ENCODE results near the gene HEATR3. TPM values are rescaled to one million over a fixed set of nuclear protein-coding genes. Genes with fewer than 3 reads are reported as not detected.

Gene HEATR3
- total and polyA plus RNA-seq, 2 of the 13 experiments (the other 11 are each of a cell fraction or from before 2014, with no cell fraction given) = 22.4 to 52.4 TPM

DNA sequence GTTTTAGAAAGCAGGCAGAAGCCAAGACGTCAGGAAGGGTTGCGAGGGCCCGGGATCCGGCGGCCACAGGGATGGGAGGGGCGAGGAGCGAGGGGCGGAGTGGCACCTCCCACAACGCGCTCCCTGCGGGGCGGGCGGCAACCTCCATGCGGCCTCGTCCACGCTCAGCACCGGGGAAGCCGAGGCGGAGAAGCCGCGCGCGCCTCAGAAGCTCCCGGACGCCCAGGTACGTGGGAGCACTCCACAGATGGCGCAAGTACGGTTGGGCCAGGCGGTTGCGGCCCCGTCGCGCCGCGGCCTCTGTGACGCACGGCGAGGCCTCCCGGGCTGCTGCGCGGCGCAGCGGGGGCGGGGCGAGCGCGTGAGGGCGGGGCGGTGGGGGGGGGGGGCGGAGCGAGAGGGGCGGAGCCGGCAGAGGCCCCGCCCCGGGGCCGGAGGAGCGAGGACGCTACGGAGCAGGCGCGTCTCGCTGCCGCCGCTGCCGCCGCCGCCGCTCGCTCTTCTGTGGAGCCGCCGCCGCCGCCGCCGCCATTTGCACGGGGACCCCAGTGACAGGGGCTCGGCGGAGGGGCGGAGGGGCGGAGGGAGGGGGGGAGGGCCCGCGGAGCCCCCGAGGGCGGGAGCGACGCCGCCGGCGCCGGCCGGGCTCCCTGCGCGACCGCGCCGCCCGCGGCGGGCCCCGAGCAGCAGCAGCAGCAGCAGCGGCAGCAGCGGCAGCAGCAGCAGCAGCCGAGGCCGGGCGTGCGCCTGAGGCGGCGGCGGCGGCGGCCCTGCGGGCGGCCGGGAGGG is 87.2 kb downstream of the HEATR3 start, which contains the start of gene TENT4B (continued):
- TF ChIP-seq, protein P1, sequence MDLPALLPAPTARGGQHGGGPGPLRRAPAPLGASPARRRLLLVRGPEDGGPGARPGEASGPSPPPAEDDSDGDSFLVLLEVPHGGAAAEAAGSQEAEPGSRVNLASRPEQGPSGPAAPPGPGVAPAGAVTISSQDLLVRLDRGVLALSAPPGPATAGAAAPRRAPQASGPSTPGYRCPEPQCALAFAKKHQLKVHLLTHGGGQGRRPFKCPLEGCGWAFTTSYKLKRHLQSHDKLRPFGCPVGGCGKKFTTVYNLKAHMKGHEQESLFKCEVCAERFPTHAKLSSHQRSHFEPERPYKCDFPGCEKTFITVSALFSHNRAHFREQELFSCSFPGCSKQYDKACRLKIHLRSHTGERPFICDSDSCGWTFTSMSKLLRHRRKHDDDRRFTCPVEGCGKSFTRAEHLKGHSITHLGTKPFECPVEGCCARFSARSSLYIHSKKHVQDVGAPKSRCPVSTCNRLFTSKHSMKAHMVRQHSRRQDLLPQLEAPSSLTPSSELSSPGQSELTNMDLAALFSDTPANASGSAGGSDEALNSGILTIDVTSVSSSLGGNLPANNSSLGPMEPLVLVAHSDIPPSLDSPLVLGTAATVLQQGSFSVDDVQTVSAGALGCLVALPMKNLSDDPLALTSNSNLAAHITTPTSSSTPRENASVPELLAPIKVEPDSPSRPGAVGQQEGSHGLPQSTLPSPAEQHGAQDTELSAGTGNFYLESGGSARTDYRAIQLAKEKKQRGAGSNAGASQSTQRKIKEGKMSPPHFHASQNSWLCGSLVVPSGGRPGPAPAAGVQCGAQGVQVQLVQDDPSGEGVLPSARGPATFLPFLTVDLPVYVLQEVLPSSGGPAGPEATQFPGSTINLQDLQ (CRISPR knock-in tag; IDR thresholded peaks at IDR 0.05) = peak; percentile 58; the same call in 1 of the 2 replicates
- no peak for TF ChIP-seq SNRNP70 (IDR thresholded peaks at IDR 0.05; ENCODE audit: low read depth, low read length)
- TF ChIP-seq, protein P2, sequence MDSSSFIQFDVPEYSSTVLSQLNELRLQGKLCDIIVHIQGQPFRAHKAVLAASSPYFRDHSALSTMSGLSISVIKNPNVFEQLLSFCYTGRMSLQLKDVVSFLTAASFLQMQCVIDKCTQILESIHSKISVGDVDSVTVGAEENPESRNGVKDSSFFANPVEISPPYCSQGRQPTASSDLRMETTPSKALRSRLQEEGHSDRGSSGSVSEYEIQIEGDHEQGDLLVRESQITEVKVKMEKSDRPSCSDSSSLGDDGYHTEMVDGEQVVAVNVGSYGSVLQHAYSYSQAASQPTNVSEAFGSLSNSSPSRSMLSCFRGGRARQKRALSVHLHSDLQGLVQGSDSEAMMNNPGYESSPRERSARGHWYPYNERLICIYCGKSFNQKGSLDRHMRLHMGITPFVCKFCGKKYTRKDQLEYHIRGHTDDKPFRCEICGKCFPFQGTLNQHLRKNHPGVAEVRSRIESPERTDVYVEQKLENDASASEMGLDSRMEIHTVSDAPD (CRISPR knock-in tag; IDR thresholded peaks at IDR 0.05) = no peak
- no peak for TF ChIP-seq BRD4 (CRISPR knock-in tag; IDR thresholded peaks at IDR 0.05)
- TF ChIP-seq IRF2 (CRISPR knock-in tag; IDR thresholded peaks at IDR 0.05) = peak; percentile 79
- TF ChIP-seq ZNF367 (CRISPR knock-in tag; IDR thresholded peaks at IDR 0.05; ENCODE audit: borderline replicate concordance) = peak; percentile 47; the same call in 1 of the 2 replicates
- TF ChIP-seq MXI1 (IDR thresholded peaks at IDR 0.05; ENCODE audit: borderline replicate concordance, low read depth, low read length) = peak; percentile 67; the same call in 2 of the 3 replicates
- peak; percentile 64; the same call in 1 of the 2 replicates for TF ChIP-seq ZNF605 (CRISPR knock-in tag; IDR thresholded peaks at IDR 0.05)
- TF ChIP-seq, protein P3, sequence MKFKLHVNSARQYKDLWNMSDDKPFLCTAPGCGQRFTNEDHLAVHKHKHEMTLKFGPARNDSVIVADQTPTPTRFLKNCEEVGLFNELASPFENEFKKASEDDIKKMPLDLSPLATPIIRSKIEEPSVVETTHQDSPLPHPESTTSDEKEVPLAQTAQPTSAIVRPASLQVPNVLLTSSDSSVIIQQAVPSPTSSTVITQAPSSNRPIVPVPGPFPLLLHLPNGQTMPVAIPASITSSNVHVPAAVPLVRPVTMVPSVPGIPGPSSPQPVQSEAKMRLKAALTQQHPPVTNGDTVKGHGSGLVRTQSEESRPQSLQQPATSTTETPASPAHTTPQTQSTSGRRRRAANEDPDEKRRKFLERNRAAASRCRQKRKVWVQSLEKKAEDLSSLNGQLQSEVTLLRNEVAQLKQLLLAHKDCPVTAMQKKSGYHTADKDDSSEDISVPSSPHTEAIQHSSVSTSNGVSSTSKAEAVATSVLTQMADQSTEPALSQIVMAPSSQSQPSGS (CRISPR knock-in tag; IDR thresholded peaks at IDR 0.05) = peak; percentile 68
- TF ChIP-seq, protein P4, sequence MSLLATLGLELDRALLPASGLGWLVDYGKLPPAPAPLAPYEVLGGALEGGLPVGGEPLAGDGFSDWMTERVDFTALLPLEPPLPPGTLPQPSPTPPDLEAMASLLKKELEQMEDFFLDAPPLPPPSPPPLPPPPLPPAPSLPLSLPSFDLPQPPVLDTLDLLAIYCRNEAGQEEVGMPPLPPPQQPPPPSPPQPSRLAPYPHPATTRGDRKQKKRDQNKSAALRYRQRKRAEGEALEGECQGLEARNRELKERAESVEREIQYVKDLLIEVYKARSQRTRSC (CRISPR knock-in tag; IDR thresholded peaks at IDR 0.05; ENCODE audit: low read depth) = no peak
- peak; percentile 58 for TF ChIP-seq CREB1 (IDR thresholded peaks at IDR 0.05)
- no peak for TF ChIP-seq CREB1 (CRISPR knock-in tag; IDR thresholded peaks at IDR 0.05)
- TF ChIP-seq, protein P5, sequence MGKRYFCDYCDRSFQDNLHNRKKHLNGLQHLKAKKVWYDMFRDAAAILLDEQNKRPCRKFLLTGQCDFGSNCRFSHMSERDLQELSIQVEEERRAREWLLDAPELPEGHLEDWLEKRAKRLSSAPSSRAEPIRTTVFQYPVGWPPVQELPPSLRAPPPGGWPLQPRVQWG (CRISPR knock-in tag; IDR thresholded peaks at IDR 0.05; ENCODE audit: borderline replicate concordance, low read depth) = no peak
- no peak for TF ChIP-seq ZNF44 (CRISPR knock-in tag; IDR thresholded peaks at IDR 0.05)
- TF ChIP-seq NR2F2 (IDR thresholded peaks at IDR 0.05; ENCODE audit: borderline replicate concordance, low read depth) = no peak
- TF ChIP-seq ZFAT (CRISPR knock-in tag; conservative IDR thresholded peaks at IDR 0.05) = no peak
- no peak for TF ChIP-seq TSC22D2 (CRISPR knock-in tag; IDR thresholded peaks at IDR 0.05; ENCODE audit: borderline replicate concordance)
- no peak; the same call in 1 of the 2 replicates for TF ChIP-seq ZFP90 (CRISPR knock-in tag; IDR thresholded peaks at IDR 0.05; ENCODE audit: borderline replicate concordance)
- TF ChIP-seq ZNF772 (CRISPR knock-in tag; IDR thresholded peaks at IDR 0.05) = peak; percentile 88; the same call in 1 of the 2 replicates
- 0 out of 2 replicates have a peak, but pooled peaks have one; percentile 52 for TF ChIP-seq MIXL1 (CRISPR knock-in tag; IDR thresholded peaks at IDR 0.05)
- TF ChIP-seq, protein P6, sequence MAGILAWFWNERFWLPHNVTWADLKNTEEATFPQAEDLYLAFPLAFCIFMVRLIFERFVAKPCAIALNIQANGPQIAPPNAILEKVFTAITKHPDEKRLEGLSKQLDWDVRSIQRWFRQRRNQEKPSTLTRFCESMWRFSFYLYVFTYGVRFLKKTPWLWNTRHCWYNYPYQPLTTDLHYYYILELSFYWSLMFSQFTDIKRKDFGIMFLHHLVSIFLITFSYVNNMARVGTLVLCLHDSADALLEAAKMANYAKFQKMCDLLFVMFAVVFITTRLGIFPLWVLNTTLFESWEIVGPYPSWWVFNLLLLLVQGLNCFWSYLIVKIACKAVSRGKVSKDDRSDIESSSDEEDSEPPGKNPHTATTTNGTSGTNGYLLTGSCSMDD (CRISPR knock-in tag; IDR thresholded peaks at IDR 0.05) = no peak
- TF ChIP-seq ZNF614 (CRISPR knock-in tag; IDR thresholded peaks at IDR 0.05; ENCODE audit: borderline replicate concordance) = no peak; the same call in 1 of the 2 replicates

Measured in HepG2 (cell line).